SH-SY5Y (cell line): ENCODE results near the gene RAPGEF2.

Experiments used
- GATA2 ChIP-seq: IDR thresholded peaks from 2 replicates; pipeline ENCODE4 v1.6.1; 2011; ENCODE audit warnings: mild to moderate bottlenecking, low read depth, low read length
- GATA3 ChIP-seq: IDR thresholded peaks from 2 replicates; pipeline ENCODE4 v1.6.1; 2011; ENCODE audit warnings: low read depth, mild to moderate bottlenecking, low read length, moderate library complexity

DNA sequence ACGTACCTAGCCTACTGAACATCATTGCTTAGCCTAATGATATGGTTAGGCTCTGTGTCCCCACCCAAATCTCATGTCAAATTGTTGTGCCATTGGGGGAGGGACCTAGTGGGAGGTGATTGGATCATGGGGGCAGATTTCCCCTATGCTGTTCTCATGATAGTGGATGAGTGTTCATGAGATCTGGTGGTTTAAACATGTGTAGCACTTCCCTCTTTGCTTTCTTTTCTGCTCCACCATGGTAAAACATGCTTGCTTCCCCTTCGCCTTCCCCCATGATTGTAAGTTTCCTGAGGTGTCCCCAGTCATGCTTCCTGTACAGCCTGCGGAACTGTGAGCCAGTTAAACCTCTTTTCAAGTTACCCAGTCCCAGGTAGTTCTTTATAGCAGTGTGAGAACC is 102.6 kb downstream of the RAPGEF2 start:
- TF ChIP-seq GATA3 (no peak), GATA2 (no peak)
